Central memory CD4-positive, alpha-beta T cell (primary cell): Measurements from ENCODE around the gene TMPRSS3.

Experiments used
- DNase-seq: peaks from one replicate; pipeline ENCODE4 v3.0.0; 2022

The TMPRSS3 gene

GRCh38 chr21:42369821-42370220 lies 26.0 kb downstream of the TMPRSS3 start:
- no peak for DNase-seq

DNA sequence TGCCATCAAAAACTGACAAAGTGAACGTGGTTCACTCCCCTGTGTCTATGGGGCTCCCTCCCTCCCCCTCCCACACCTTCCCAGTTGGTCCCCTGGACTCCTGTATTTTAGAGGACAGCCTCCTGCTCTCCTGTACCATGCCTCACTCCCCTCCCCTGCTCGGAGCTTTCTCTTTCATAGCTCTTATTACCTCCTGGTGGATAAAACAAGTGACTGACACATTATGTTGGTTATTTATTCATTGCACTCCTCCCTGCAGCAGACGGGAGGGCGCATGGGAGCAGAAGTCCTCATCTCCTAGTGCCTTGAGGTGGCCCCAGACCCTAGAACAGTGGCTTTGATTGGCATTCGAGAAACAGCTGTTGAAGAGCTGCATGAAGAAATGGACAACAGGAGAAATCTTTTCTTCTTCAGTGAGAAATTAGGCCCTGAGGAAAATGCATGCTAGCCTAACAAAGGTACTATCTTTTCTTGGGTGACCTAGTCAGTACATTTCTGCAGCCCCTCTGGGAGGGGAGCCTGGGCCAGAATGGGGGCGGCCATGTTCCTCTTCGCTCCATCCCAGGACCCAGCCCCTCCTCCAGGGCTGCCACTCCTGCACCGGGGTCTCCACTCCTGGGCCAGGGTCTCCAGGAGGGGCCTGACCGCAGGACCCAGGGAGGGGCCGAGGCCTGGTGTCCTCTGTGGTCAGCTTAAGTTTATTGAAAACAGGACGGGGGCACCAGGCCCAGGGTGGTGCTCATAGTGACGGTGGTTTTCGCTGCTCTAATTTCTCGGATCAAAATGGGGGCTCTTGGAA lies 28.3 kb downstream of the TMPRSS3 start:
- DNase-seq: no peak

- DNase-seq: no peak
Measured at GRCh38 chr21:42366292-42367010, 29.4 kb downstream of the TMPRSS3 start, which contains the start of gene TFF1. Gene TFF1, minus strand, starts transcription at chr21:42366535. Its CDS starts 40 bp downstream, at chr21:42366495.

DNA sequence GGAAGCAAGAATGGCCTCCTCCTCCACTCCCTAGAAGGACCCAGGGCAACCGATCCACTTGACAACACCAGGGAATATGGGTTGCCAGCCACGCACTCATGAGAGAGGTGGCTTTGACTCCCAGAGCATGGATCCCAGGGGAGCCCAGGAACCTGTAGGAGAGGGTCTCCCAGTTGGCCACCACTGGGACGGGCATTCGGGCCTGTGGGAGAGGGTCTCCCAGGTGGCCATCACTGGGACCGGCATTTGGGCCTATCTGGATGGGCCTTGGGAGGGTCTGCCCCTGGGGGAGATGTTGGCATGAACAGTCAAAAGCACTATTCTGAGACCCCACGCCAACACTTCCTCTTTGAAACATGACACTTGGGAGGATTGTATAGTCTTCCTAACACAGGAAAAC lies 30.1 kb downstream of the TMPRSS3 start:
- DNase-seq: no peak

GRCh38 chr21:42364304-42364865 lies 31.5 kb downstream of the TMPRSS3 start:
- no peak for DNase-seq

- DNase-seq: no peak
Measured at GRCh38 chr21:42363312-42363711, 32.5 kb downstream of the TMPRSS3 start.

DNA sequence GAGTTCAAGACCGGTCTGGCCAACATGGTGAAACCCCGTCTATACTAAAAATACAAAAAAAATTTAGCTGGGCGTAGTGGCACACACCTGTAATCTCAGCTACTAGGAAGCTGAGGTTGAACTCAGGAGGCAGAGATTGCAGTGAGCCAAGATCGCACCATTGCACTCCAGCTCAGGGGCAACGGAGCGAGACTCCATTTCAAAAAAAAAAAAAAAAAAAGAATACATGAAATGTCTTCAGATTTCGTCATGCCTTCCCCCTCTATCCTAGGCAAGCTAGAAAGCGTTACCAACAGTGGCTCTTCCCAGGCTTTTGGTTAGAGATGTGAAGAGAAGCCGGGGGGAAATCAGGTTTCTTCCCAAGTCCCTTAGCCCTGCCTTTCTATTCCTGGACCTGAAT lies 33.2 kb downstream of the TMPRSS3 start:
- DNase-seq: no peak

DNA sequence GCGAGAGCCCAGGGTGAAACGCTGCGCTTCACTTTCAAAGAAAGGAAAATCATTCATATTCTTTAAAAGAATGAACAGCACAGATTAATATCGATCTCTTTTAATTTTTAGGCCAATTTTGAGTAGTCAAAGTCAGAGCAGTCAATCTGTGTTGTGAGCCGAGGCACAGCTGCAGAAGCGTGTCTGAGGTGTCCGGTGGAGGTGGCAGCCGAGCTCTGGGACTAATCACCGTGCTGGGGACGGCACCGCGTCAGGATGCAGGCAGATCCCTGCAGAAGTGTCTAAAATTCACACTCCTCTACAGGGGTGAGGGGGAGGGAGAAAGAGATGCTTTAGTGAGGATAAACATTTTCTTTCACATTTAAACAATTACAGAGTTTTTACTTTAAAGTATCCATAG lies 33.7 kb downstream of the TMPRSS3 start:
- DNase-seq: no peak

DNA sequence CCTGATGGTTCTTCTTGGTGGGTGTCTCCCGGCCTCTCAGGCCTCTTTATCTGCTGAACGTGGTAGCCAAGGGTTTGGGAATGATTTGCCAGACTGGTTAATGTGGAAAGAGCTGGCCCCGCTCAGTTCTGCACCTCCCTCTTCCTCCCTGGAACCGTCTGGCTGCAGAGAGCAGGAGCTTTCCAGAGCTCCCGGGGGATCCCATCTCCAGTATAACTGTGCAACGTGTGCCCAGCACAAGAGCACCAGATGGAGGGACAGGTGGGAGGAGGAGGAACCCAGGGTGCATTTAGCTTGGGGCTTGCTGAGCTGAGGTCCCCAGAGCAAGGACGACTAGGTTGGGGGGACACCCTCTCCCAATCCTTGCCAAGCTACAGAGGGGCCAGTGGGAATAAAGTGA lies 34.6 kb downstream of the TMPRSS3 start:
- no peak for DNase-seq

DNA sequence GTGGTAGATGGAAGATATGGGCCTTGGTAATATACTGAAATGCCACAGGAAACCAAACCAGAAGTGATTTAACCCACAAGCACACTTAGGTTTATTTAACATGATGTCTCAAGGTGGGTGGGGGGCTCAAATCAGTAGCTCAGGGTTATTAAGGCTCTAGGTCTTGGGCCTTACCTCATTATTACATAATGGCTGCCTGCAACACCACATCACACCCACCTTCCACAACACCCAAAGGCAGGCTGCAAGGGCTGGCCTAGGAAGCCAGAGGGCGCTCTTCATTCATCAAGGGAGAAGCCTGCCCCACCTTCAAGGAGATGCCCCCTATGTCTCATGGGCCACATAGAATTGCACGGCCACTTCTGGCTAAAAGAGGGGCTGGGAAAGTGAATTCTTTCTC lies 35.5 kb downstream of the TMPRSS3 start:
- no peak for DNase-seq

- no peak for DNase-seq
Measured at GRCh38 chr21:42358937-42359336, 36.9 kb downstream of the TMPRSS3 start.

- no peak for DNase-seq
Measured at GRCh38 chr21:42358261-42358660, 37.6 kb downstream of the TMPRSS3 start.

GRCh38 chr21:42357307-42357706 lies 38.5 kb downstream of the TMPRSS3 start:
- no peak for DNase-seq

- DNase-seq: no peak
Measured at GRCh38 chr21:42356650-42357049, 39.2 kb downstream of the TMPRSS3 start.

DNA sequence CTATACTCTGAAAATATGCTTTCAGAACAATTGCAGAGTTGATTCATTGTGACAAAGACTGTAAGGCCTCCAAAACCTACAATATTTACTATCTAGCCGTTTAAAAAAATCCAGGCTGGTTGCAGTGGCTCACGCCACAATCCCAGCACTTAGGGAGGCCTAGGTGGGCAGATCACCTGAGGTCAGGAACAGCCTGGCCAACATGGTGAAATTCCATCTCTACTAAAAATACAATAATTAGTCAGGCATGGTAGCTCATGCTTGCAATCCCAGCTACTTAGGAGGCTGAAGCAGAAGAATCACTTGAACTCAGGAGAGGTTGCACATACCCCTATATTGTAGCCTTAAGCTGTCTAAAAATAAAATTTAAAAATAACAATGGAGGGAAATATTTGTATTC lies 39.8 kb downstream of the TMPRSS3 start:
- DNase-seq: no peak

GRCh38 chr21:42353623-42354022 lies 42.2 kb downstream of the TMPRSS3 start:
- no peak for DNase-seq

DNA sequence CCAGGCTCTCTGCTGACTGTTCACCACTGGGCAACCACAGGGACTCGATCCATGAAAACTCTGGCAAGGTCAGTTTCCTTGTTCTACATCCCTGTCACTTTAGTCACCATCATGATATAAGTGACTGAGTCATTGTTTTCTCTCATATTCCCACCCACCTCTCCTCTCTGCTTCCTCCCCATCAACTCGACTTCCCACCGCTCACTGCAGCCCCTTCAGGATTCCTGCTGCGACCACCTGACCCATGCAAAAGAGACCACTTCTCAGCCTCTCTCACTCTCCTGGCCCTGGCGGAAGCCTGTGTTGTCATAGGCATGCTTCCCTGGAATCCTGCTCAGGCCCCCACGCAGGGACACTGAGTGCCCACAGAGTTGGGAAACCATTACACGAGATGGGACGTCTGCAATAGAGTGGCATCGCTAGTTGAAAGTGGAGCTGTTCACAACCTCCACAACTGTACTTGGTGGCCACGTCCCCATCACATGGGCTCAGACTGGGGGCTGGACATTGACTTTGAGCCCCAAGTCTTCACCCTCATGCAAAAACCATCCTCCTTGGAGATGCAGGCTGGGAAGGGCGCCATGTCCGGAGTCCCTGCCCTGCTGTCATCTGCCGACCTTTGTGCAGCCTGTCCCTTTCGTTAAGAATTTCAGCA lies 43.3 kb downstream of the TMPRSS3 start:
- no peak for DNase-seq

GRCh38 chr21:42351626-42352440 lies 44.0 kb downstream of the TMPRSS3 start:
- no peak for DNase-seq

GRCh38 chr21:42350927-42351426 lies 44.9 kb downstream of the TMPRSS3 start, which contains the start of gene TFF2:
Gene TFF2, minus strand, starts transcription at chr21:42350994. Its CDS starts 37 bp downstream, at chr21:42350957.
- DNase-seq: no peak

- no peak for DNase-seq
Measured at GRCh38 chr21:42350318-42350910, 45.4 kb downstream of the TMPRSS3 start.

GRCh38 chr21:42349420-42350317 lies 46.2 kb downstream of the TMPRSS3 start:
- DNase-seq: no peak
